Endothelial cell of umbilical vein (primary cell): ENCODE data around the gene TMEM233. TPM values are rescaled to one million over a fixed set of nuclear protein-coding genes. Genes with fewer than 3 reads are reported as not detected.

ENCODE experiments used
- BruUV-seq: library from RNA; stranded (reverse); fragments of 400-500 nt; replicated peaks from 2 replicates; lab custom pipeline; 2021; lab: Mats Ljungman, UMichigan
- CTCF ChIA-PET: fragments of 300-600, 350-600 bp; sonication (Branson Sonifier 250); formaldehyde crosslinking; loops from one replicate; lab custom pipeline; 2021; ENCODE audit warnings: antibody characterized with exemption, inconsistent platforms; lab: Charles Lee
- POLR2A ChIA-PET: fragments of 300-600, 350-600 bp; sonication (Branson Sonifier 250); formaldehyde crosslinking; loops from one replicate; lab custom pipeline; 2021; ENCODE audit warnings: antibody characterized with exemption, inconsistent platforms; lab: Charles Lee
- DNase-seq: peaks from one replicate; pipeline ENCODE4 v3.0.0-alpha.2; 2011; ENCODE audit warnings: low read depth, low spot score
- FAIRE-seq: peaks from 2 replicates; lab custom pipeline; 2011; peaks lifted over from hg19 to GRCh38; lab: Jason Lieb, UNC
- H2AFZ ChIP-seq: 2 replicates; pipeline ENCODE4 v1.6.0; 2012; ENCODE audit warnings: low read depth, low read length, control low read depth, inconsistent platforms
- H3K27ac ChIP-seq: 2 replicates; pipeline ENCODE4 v1.5.1; 2011; ENCODE audit warnings: low read depth, mild to moderate bottlenecking, control low read depth, low read length, moderate library complexity; ENCODE audit not compliant: insufficient read depth
- H3K27me3 ChIP-seq, 2 experiments: 2 replicates each; pipeline versions ENCODE4 v1.6.0 to v1.6.1; 2011; ENCODE audit warnings: low read length in 2 of 2, mixed read lengths in 1 of 2; ENCODE audit not compliant: control insufficient read depth in 2 of 2, insufficient read depth in 2 of 2
- H3K36me3 ChIP-seq, 2 experiments: 2 replicates in 1 of 2; 3 replicates in 1 of 2; pipeline ENCODE4 v1.5.1; 2011; ENCODE audit warnings: low read length in 2 of 2, mild to moderate bottlenecking in 1 of 2, moderate library complexity in 1 of 2; ENCODE audit not compliant: control insufficient read depth in 2 of 2, insufficient read depth in 2 of 2; ENCODE audit errors: extremely low read depth in 1 of 2
- H3K4me1 ChIP-seq: 3 replicates; pipeline ENCODE4 v1.5.1; 2011; ENCODE audit warnings: mild to moderate bottlenecking, low read length; ENCODE audit not compliant: control insufficient read depth, insufficient read depth; ENCODE audit errors: extremely low read depth
- H3K4me2 ChIP-seq: 2 replicates; pipeline ENCODE4 v1.6.1; 2011; ENCODE audit warnings: low read length, control low read depth, mixed read lengths; ENCODE audit not compliant: insufficient read depth
- H3K4me3 ChIP-seq, 3 experiments: fragments of 200-600 bp in 1 of 3; sonication (generic), shearing (Covaris generic) in 1 of 3; replicated peaks in 1 of 3; 2 replicates each; pipeline ENCODE4 v1.5.1; 2011 to 2016; ENCODE audit warnings: control low read depth in 3 of 3, low read length in 3 of 3, mild to moderate bottlenecking in 2 of 3, inconsistent platforms in 1 of 3, low read depth in 1 of 3, moderate library complexity in 1 of 3; ENCODE audit not compliant: insufficient read depth in 1 of 3
- H3K79me2 ChIP-seq: 2 replicates; pipeline ENCODE4 v1.6.0; 2012; ENCODE audit warnings: low read length, inconsistent platforms; ENCODE audit not compliant: control insufficient read depth, insufficient read depth
- H3K9ac ChIP-seq: replicated peaks from 2 replicates; pipeline ENCODE3; 2011; ENCODE audit warnings: low read length, control low read depth; ENCODE audit not compliant: insufficient read depth; ENCODE audit errors: extremely low read depth
- H3K9me1 ChIP-seq: replicated peaks from 3 replicates; pipeline ENCODE4 v1.6.0; 2011; ENCODE audit warnings: mild to moderate bottlenecking, low read length; ENCODE audit not compliant: control insufficient read depth, insufficient read depth; ENCODE audit errors: extremely low read depth
- H3K9me3 ChIP-seq: replicated peaks from 2 replicates; pipeline ENCODE4 v1.5.1; 2012; ENCODE audit warnings: low read length, inconsistent platforms; ENCODE audit not compliant: control insufficient read depth, insufficient read depth
- H4K20me1 ChIP-seq: replicated peaks from 2 replicates; pipeline ENCODE3; 2011; ENCODE audit warnings: mild to moderate bottlenecking, low read length; ENCODE audit not compliant: control insufficient read depth, insufficient read depth; ENCODE audit errors: extremely low read depth
- EZH2 ChIP-seq: IDR thresholded peaks from 2 replicates; pipeline ENCODE4 v1.6.1; 2012; ENCODE audit warnings: borderline replicate concordance, low read depth, mild to moderate bottlenecking, moderate library complexity, low read length, inconsistent platforms; ENCODE audit not compliant: severe bottlenecking
- FOS ChIP-seq: IDR thresholded peaks from 2 replicates; pipeline ENCODE4 v1.6.1; 2011; ENCODE audit warnings: mild to moderate bottlenecking, low read length, moderate library complexity, borderline replicate concordance; ENCODE audit not compliant: insufficient read depth
- GATA2 ChIP-seq: IDR thresholded peaks from 2 replicates; pipeline ENCODE4 v1.7.0; 2011; ENCODE audit warnings: low read depth, mild to moderate bottlenecking, moderate library complexity, mixed read lengths, low read length; ENCODE audit not compliant: insufficient read length, insufficient read depth
- JUN ChIP-seq: IDR thresholded peaks from 2 replicates; pipeline ENCODE4 v1.6.1; 2011; ENCODE audit warnings: borderline replicate concordance, low read depth; ENCODE audit not compliant: insufficient read length, insufficient read depth
- MYC ChIP-seq: IDR thresholded peaks from one replicate; pipeline ENCODE4 v1.6.1; 2011; ENCODE audit warnings: mild to moderate bottlenecking, low read depth, low read length
- POLR2A ChIP-seq: IDR thresholded peaks from 2 replicates; pipeline ENCODE4 v1.6.1; 2012; ENCODE audit warnings: low read depth, mild to moderate bottlenecking, control low read depth, low read length
- POLR2AphosphoS5 ChIP-seq: IDR thresholded peaks from 2 replicates; pipeline ENCODE4 v1.6.1; 2012; ENCODE audit warnings: low read depth, mild to moderate bottlenecking, control low read depth, low read length, moderate library complexity; ENCODE audit not compliant: insufficient read depth
- dilution Hi-C: fragments of 300-500 bp; cut with MboI; formaldehyde crosslinking; loops from one replicate; pipeline ENCODE4 v1.15.0; 2019; ENCODE audit warnings: low sequenced_read_pairs; ENCODE audit not compliant: extremely low pct_ligation_motif_present
- intact Hi-C: fragments of 100-400 bp; cut with micrococcal nuclease; formaldehyde crosslinking; loops from one replicate; pipeline ENCODE4 v1.10.0; 2022
- polyA plus RNA-seq, 4 experiments: library from polyadenylated mRNA; depleted of rRNA in 3 of 4; stranded (reverse) in 3 of 4; unstranded in 1 of 4; fragments of >200 nt; gene quantifications; 2 replicates each; pipeline versions ENCODE4 v1.2.1 to v1.2.3, GENCODE V29; 2011 to 2012; ENCODE audit warnings: missing spikeins in 1 of 4
- total RNA-seq: library from RNA; stranded (reverse); gene quantifications from 2 replicates; pipeline ENCODE4 v1.2.3, GENCODE V29; 2021
- TF ChIP-seq, protein P1 (sequence below): IDR thresholded peaks from 2 replicates; pipeline ENCODE4 v1.6.1; 2011; ENCODE audit not compliant: insufficient read depth, insufficient read length
- TF ChIP-seq, protein P2 (sequence below), 2 donors: IDR thresholded peaks; 1 replicate in 1 of 2; 2 replicates in 1 of 2; pipeline ENCODE4 v1.5.1; 2011; ENCODE audit warnings: low read length in 2 of 2, mild to moderate bottlenecking in 2 of 2, moderate library complexity in 2 of 2, control low read depth in 1 of 2, inconsistent platforms in 1 of 2, low read depth in 1 of 2; ENCODE audit not compliant: insufficient read depth in 1 of 2; ENCODE audit errors: extremely low read depth in 1 of 2

Gene TMEM233
- total and polyA plus RNA-seq, 2 donors (not counting 3 experiments of a cell fraction or from before 2014, with no cell fraction given) = 0.01 TPM; not detected in 1

DNA sequence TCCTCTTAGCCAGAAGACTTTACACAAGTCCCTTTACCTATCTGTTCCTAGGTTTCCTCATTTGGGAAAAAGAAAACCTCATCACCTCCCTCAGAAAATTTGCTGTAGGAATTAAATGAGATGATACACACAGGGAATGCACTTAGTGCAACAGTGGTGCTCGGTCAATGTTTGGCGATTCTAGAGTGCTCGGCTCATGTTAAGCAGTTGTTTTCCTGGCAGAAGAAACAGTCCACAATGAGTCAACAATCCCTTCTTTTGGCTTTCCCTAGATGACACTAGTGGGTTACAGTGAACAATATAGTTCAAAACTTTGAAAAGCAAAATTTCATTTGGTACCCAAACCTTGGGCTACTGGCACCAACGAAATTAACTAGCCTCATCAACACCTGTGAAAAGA, 3.9 kb upstream of the TMEM233 start:
- dilution Hi-C loops (no loop called here), intact Hi-C loops (no loop called here)
- ChIA-PET CTCF (interaction anchor here (0.7 to 1.4 kb wide), 4 partner anchors 11 to 191 kb away, joined by 3 to 7 read pairs (median 4); no protein-coding TSS in a partner anchor), POLR2A (no interaction called here)
- Histone ChIP-seq H3K4me1 (peaks cover 7% of the 10 kb centered on the region), H3K27me3 (peaks cover 17 to 23% of the 10 kb centered on the region in 2 experiments), H3K9ac (no peak overlapping the region), H4K20me1 (no peaks in the 10 kb centered on the region), H2AFZ (no peak overlapping the region), H3K4me2 (no peak overlapping the region), H3K9me1 (no peaks in the 10 kb centered on the region), H3K4me3 (no peak overlapping the region), H3K79me2 (no peaks in the 10 kb centered on the region), H3K36me3 (no peaks in the 10 kb centered on the region), H3K9me3 (no peaks in the 10 kb centered on the region), H3K27ac (no peak overlapping the region)
- DNase-seq = no peak
- FAIRE-seq = no peak
- TF ChIP-seq FOS (no peak), GATA2 (no peak), EZH2 (no peak), POLR2A (no peak), POLR2AphosphoS5 (no peak), JUN (no peak), MYC (no peak)
- TF ChIP-seq, protein P1, sequence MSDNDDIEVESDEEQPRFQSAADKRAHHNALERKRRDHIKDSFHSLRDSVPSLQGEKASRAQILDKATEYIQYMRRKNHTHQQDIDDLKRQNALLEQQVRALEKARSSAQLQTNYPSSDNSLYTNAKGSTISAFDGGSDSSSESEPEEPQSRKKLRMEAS = no peak
- TF ChIP-seq, protein P2, sequence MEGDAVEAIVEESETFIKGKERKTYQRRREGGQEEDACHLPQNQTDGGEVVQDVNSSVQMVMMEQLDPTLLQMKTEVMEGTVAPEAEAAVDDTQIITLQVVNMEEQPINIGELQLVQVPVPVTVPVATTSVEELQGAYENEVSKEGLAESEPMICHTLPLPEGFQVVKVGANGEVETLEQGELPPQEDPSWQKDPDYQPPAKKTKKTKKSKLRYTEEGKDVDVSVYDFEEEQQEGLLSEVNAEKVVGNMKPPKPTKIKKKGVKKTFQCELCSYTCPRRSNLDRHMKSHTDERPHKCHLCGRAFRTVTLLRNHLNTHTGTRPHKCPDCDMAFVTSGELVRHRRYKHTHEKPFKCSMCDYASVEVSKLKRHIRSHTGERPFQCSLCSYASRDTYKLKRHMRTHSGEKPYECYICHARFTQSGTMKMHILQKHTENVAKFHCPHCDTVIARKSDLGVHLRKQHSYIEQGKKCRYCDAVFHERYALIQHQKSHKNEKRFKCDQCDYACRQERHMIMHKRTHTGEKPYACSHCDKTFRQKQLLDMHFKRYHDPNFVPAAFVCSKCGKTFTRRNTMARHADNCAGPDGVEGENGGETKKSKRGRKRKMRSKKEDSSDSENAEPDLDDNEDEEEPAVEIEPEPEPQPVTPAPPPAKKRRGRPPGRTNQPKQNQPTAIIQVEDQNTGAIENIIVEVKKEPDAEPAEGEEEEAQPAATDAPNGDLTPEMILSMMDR (IDR thresholded peaks at IDR 0.05; ENCODE audit: extremely low read depth in 1 of 2, insufficient read depth in 1 of 2, low read depth in 1 of 2, low read length in 2 of 2) = no peak
- no TSS peak for BruUV-seq
